Activated naive CD4-positive, alpha-beta T cell treated with Interleukin-2 at 50 U/mL for 16 hours (primary cell): Measurements from ENCODE around the gene PDSS2.
A peak's percentile ranks its signal among the peaks of the same experiment; 100 is the strongest.
"Not testable (repeated sequence)": the region's sequence is repeated elsewhere in the genome, so short reads cannot be mapped to it uniquely, and the experiment has no call there.

ENCODE experiments used
- DNase-seq: peaks from one replicate; pipeline ENCODE4 v3.0.0-alpha.2; 2020

PDSS2 gene

GRCh38 chr6:107459283-107460082 lies at the start of gene PDSS2:
TSS of gene PDSS2 (minus strand) at chr6:107459564. CDS start at chr6:107459285, 279 bp downstream.
- peak; percentile 99 for DNase-seq

- no peak for DNase-seq
Observed at GRCh38 chr6:107506145-107506544, 46.8 kb upstream of the PDSS2 start.

GRCh38 chr6:107504270-107505026 lies 45.1 kb upstream of the PDSS2 start:
- DNase-seq: no peak

- no peak for DNase-seq
Observed at GRCh38 chr6:107496892-107497684, 37.7 kb upstream of the PDSS2 start.

- no peak for DNase-seq
Observed at GRCh38 chr6:107495971-107496370, 36.6 kb upstream of the PDSS2 start.

GRCh38 chr6:107495196-107495643 lies 35.9 kb upstream of the PDSS2 start:
- DNase-seq: no peak

GRCh38 chr6:107493158-107494057 lies 34.0 kb upstream of the PDSS2 start:
- no peak for DNase-seq

- no peak for DNase-seq
Observed at GRCh38 chr6:107491760-107492660, 32.6 kb upstream of the PDSS2 start.

- DNase-seq: peak; percentile 2
Observed at GRCh38 chr6:107491138-107491609, 31.8 kb upstream of the PDSS2 start.

- DNase-seq: no peak
Observed at GRCh38 chr6:107490566-107491137, 31.3 kb upstream of the PDSS2 start.

GRCh38 chr6:107489636-107490565 lies 30.5 kb upstream of the PDSS2 start, which contains the start of gene SOBP:
TSS of gene SOBP (plus strand) at chr6:107490117. CDS start at chr6:107490617, 500 bp downstream.
- peak; percentile 32 for DNase-seq

GRCh38 chr6:107488875-107489635 lies 29.7 kb upstream of the PDSS2 start:
- DNase-seq: peak; percentile 10

GRCh38 chr6:107488174-107488874 lies 29.0 kb upstream of the PDSS2 start:
- DNase-seq: no peak

GRCh38 chr6:107485157-107485556 lies 25.8 kb upstream of the PDSS2 start:
- no peak for DNase-seq

GRCh38 chr6:107479089-107479690 lies 19.8 kb upstream of the PDSS2 start:
- DNase-seq: no peak

- DNase-seq: not testable (repeated sequence)
Observed at GRCh38 chr6:107475826-107476225, 16.5 kb upstream of the PDSS2 start.

GRCh38 chr6:107475360-107475759 lies 16.0 kb upstream of the PDSS2 start:
- not testable (repeated sequence) for DNase-seq
